A204.1 (cell line): ENCODE measurements around the gene PTPRM.
"Not testable (repeated sequence)": the region's sequence is repeated elsewhere in the genome, so short reads cannot be mapped to it uniquely, and the experiment has no call there.

Experiments
- FAIRE-seq: peaks from 2 replicates; lab custom pipeline; 2012; peaks lifted over from hg19 to GRCh38; lab: Jason Lieb, UNC

PTPRM gene

DNA sequence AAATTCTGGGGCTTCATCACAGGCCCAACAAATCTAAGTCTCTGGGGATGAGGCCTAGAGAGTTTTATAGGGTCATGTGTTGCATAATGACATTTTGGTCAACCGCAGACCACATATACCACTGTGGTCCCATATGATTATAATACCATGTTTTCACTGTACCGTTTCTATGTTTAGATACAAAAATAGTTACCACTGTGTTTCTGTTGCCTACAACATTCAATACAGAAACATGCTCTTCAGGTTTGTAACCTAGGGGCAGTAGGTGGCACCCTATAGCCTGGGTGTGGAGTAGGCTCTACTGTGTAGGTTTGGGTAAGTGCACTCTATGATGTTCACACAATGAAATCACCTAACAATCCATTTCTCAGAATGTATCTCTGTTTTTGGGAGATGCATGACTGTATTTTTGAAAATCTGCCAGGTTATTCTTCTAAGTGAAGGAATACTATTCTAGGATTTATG is 485.2 kb downstream of the PTPRM start:
- FAIRE-seq: no peak

DNA sequence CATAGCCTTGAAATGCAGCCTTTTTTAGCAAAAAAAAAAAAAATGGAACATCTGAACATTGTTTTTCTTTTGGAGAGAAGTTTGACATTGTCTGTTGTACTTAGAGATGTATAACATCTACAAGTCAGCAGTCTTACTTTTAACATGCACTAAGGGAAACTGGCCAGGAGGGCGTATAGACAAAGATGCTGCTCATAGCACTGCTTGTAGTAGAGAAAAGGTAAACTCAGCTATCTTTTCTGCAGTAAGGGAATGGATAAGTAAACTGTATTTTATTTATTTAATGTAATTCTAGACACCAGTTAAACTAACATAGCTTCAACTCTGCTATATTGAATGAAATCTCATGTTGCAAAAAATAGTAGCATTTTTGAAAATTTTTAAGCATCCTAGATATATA is 489.6 kb downstream of the PTPRM start:
- no peak for FAIRE-seq

DNA sequence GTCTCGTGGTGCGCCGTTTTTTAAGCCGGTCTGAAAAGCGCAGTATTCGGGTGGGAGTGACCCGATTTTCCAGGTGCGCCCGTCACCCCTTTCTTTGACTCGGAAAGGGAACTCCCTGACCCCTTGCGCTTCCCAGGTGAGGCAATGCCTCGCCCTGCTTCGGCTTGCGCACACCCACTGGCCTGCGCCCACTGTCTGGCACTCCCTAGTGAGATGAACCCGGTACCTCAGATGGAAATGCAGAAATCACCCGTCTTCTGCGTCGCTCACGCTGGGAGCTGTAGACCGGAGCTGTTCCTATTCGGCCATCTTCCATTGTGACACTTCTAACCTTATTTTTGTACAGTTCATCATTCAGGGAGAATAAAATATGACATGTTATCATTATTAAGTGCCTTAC is 496.0 kb downstream of the PTPRM start:
- not testable (repeated sequence) for FAIRE-seq

DNA sequence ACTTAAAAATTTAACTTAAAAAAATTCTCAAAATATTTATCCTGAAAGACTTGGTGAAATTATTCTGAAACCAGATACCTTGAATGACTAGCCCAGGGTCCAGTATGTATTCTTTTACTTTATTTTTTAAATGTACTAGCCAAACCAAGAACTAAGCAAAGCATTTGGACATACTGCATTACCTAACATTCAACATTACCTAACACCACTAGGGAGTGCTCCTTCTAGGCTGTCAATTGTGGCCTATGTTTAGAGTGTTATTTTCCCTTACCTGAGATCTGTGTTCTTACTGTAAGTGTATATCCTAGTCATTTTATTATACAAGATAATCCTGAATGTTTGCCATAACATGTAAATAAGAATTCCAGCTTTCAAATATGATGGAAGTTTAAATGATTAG is 496.6 kb downstream of the PTPRM start:
- FAIRE-seq: no peak

DNA sequence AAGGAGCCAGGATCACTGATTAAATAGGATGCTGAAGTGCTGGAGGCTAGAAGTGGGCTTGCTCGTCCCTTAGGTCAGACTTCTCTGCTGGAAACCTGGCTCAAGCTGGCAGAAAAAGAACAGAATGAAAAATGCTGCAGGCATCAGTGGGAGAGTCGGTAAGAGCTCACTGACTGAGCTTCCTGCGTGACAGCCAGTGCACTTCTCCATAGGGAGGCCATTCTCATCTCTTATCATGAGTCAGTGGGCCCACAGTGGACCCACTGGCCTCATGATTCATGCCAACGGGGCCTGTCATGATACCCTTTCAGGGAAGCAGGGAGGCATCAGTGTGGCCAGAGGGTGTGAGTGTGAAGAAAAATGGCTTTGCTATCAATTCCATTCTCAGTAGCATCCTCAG is 498.2 kb downstream of the PTPRM start:
- no peak for FAIRE-seq

DNA sequence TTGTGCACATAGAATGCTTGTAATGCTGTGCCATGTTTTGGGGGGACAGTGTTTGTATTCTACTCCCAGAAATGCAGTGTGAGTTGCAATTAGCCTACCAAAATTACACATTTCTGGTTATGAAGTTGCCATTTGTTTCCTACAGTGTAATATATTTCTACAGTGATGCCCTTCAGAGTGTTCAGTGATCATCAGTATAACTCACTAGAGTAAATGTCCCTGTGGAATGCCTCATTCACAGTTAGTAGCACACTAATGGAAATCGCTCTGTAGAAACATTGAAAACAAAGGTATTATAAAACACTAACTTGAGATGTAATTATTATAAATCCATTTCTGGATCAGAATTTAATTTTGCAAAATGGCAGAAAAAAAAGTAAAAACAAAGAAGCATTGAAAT is 498.7 kb downstream of the PTPRM start:
- FAIRE-seq: no peak

GRCh38 chr18:8069708-8070107 is 502.6 kb downstream of the PTPRM start:
- no peak for FAIRE-seq

GRCh38 chr18:8073167-8073566 is 506.1 kb downstream of the PTPRM start:
- no peak for FAIRE-seq

DNA sequence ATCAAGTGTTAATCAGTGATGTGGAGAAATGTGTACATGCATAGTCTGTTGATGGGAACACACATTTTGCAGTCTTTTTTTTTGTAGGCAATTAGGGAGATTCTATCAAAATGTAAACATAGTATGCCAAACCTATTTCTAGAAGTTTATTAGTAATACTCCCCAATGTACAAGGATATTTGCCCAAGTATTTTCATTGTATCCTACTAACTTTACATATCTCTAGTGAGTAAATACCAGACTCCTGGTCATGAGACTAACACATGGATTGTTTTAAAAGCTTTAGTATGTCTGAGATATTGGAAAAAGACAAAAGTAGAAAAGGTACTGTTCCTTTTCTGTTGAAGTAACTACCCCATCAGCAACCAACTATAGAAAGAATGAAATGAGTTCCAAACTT is 513.0 kb downstream of the PTPRM start:
- no peak for FAIRE-seq

GRCh38 chr18:8081267-8081666 is 514.2 kb downstream of the PTPRM start:
- FAIRE-seq: no peak

- FAIRE-seq: no peak
Measured at GRCh38 chr18:8081872-8082553, 514.9 kb downstream of the PTPRM start.

DNA sequence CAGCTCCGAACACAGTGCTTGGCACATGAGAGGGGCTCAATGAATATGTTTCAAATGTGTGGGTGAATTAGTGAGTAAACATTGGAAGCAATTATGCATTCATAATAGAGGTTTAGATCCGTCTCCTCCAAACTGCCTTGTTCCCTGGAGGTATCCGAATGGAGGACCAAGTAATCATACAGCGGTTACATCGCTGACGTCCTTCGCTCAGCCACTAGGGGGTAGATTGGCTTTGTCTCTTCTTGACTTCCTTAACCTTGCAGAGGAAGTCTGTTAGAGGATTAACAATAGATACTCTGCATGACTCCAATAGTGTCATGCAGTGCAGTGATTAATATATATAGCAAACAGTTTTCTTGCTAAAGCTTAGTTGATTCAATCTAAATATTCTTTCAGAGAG is 517.0 kb downstream of the PTPRM start:
- no peak for FAIRE-seq

- FAIRE-seq: no peak
Measured at GRCh38 chr18:8088626-8089025, 521.5 kb downstream of the PTPRM start.

GRCh38 chr18:8091035-8091434 is 523.9 kb downstream of the PTPRM start:
- no peak for FAIRE-seq

DNA sequence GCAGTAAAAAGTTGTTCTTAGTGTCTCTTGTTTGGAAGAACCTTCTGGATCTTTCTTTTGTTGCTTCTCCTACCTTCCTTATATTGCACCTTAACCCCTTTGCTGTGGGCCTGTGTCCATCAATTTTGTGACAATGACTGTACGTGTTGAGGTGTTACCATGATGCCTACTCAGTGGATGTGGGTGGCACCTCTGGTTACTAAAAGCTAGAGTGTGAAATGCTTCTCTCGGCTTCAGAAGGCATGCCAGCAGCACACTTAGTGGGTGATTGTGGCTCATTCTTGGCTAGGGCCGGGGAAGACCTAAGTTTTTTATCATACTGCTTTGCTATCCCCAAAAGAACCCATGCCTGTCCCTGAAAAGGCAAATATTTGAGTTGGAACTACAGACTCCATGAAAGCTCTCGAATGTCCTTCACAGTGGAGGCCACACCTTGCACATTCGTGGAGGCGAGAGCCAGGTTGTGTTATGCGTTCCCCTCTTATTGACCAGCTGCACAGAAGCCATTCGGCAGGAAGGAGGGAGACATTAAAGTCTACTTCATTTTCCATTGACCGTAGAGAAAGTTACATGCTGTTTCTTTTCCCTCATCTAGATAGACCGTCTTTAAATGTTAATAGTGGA is 528.9 kb downstream of the PTPRM start:
- FAIRE-seq: no peak

GRCh38 chr18:8097399-8097798 is 530.3 kb downstream of the PTPRM start:
- FAIRE-seq: no peak

- FAIRE-seq: no peak
Measured at GRCh38 chr18:8097927-8098326, 530.8 kb downstream of the PTPRM start.

- no peak for FAIRE-seq
Measured at GRCh38 chr18:8106603-8107002, 539.5 kb downstream of the PTPRM start.

- no peak for FAIRE-seq
Measured at GRCh38 chr18:8107426-8107825, 540.3 kb downstream of the PTPRM start.

DNA sequence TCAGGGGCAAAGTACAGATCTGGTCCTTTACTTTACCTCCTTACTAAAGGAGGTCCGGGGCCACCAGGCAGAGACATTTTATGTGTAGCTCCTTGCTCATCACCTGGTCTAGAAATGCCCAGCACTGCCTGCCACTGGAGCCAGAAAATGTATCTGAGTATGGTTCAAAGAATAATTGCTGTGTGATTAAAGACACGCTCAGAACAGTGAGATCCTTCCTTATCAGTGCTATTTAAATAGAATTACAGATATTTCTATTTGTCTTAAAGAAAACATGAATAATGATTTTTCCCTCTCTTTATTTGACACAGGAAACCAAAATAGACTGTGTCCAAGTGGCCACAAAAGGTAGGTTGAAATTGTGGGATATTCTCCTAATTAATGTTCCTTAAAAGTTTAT is 547.4 kb downstream of the PTPRM start:
- FAIRE-seq: no peak

GRCh38 chr18:8116341-8117005 is 549.4 kb downstream of the PTPRM start:
- FAIRE-seq: no peak

- no peak for FAIRE-seq
Measured at GRCh38 chr18:8117006-8117371, 549.9 kb downstream of the PTPRM start.

DNA sequence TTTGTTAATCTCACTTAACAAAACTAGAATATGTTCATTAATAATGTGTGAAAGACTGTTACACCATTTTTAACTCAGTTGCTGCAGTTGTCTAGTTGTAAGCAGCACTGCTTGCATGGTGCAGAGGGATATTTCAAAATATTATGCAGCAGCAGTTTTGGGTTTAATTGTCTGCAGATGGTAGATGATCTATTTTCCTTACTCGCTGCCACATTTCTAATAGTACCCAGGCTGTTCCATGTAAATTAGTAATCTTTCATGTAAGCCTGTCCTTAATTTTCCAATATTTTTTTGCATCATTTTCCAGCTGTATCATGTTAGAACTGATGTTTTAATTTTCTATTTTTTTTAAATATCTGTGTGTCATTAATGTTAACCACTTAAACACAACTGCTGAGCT is 554.0 kb downstream of the PTPRM start:
- no peak for FAIRE-seq
